Transverse colon (tissue), 4 donors: ENCODE data around the gene ALG1. TPM values are rescaled to one million over a fixed set of nuclear protein-coding genes. Genes with fewer than 3 reads are reported as not detected.

ENCODE experiments used
- total RNA-seq, 4 donors: library from RNA; depleted of rRNA; stranded (reverse); fragments of >200 nt; gene quantifications; one replicate each; pipeline ENCODE4 v1.1.0, GENCODE V29; 2016

The ALG1 gene
- total RNA-seq, 4 donors from 2014 or later, result 24.4 to 111 (median 41.6) TPM

Other genes with a start within 250 kb of the ALG1 start
- gene GLYR1, start 224.6 kb upstream of the ALG1 start, total RNA-seq, result 10 to 100 TPM; 50.2 to 88.4 (median 74.0) TPM
- 10 to 100 TPM; 33.6 to 60.2 (median 53.0) TPM for gene UBN1, start 224.4 kb upstream of the ALG1 start, total RNA-seq
- gene PPL, start 134.7 kb upstream of the ALG1 start, total RNA-seq, result 10 to 100 TPM; 13.5 to 28.8 (median 22.8) TPM
- 1 to 10 TPM in 1 of 4 donors, under 1 TPM in 3; 0.32 to 6.2 (median 0.53) TPM for gene SEC14L5, start 113.5 kb upstream of the ALG1 start, total RNA-seq
- 100 to 1,000 TPM in 1 of 4 donors, 10 to 100 TPM in 3; 42.6 to 250 (median 72.7) TPM for gene NAGPA, start 37.9 kb upstream of the ALG1 start, total RNA-seq
- 1 to 10 TPM in 2 of 4 donors, not detected in 2; 1.5 to 8.6 TPM for gene C16orf89, start 5.9 kb upstream of the ALG1 start, total RNA-seq
- 1 to 10 TPM; 4.5 to 7.2 (median 6.5) TPM for gene EEF2KMT, start 26.0 kb downstream of the ALG1 start, total RNA-seq